GM21576 (cell line): ENCODE results near the gene TMCO4.

Experiments
- ATAC-seq: cut with Tn5 transposase; IDR thresholded peaks from one replicate; pipeline ENCODE4 v1.9.1; 2021; ENCODE audit warnings: mild to moderate bottlenecking, moderate library complexity; ENCODE audit not compliant: unreplicated experiment

Gene TMCO4

DNA sequence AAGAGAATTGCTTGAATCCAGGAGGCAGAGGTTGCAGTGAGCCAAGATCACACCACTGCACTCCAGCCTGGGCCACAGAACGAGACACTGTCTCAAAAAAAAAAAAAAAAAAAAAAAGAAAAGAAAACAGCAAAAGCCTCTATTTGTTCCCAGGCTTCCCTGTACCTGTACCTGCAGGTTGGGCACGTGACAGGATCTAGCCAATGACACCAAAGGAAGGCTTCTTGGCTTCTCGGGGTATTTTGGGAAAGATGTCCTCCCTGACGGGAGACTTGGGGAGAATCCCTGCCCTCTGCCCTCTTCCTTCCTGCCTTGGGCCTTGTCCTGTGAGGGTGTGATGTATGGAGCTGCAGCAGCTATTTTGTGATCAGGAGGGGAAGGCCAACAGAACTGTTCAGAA, 22.8 kb downstream of the TMCO4 start:
- no peak for ATAC-seq

GRCh38 chr1:19776287-19776686, 23.4 kb downstream of the TMCO4 start:
- no peak for ATAC-seq

DNA sequence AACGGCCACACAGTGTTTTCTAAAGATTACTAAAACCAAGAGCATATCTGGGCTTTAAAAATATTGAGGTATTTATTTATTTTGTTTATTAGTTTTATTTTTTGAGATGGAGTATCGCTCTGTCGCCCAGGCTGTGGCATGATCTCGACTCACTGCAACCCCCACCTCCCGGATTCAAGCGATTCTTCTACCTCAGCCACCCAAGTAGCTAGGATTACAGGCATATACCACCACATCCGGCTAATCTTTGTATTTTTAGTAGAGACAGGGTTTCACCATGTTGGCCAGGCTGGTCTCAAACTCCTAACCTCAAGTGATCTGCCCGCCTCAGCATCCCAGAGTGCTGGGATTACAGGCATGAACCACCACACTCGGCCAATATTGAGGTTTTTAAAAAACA, 23.9 kb downstream of the TMCO4 start:
- ATAC-seq: no peak

- no peak for ATAC-seq
Measured at GRCh38 chr1:19775317-19775716, 24.4 kb downstream of the TMCO4 start.

DNA sequence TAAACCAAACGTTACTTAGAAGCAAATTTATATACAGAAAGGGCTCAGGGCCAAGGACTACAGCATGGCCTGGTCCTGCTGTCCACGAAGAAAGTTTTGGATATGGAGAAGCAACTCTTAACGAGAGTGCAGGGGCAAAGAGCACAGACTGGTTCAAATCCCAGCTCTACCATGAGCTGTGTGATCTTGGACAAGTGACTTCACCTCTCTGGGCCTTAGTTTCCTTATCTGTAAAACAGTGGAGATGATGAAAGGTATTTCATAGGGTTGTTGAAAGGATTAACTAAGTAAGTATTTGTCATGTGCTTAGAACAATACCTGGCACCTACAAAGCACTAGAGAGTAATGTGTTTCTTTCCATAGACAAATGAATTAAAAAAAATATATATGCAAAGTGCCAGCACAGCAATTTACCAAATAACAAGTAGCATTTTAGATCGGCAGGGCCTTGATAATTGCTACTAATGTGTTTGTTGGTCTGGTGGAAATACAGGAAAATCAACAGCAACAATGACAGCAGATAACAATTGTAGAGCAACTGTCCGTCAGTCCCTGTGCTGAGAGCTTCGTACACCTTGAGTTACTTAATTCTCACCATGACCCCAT, 25.4 kb downstream of the TMCO4 start:
- ATAC-seq: no peak

DNA sequence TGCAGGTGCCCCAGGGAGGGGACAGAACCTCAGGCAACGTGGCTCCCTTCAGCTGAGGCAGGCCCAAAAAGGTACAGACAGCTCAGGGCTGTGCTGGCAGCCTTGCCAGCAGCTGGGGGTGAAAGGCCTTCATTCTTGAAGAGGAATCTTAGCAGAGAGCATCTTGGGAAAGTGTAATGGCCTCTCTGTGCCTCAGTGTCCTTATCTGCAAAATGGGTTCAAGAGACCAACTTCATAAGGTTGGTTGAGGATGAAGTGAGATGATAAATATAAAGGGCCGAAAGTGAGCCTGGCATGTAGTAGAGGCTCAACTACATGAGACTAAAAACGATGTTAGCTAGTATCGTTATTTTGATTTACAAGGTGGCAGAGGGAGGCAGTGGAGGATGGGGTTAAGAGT, 26.2 kb downstream of the TMCO4 start:
- no peak for ATAC-seq

DNA sequence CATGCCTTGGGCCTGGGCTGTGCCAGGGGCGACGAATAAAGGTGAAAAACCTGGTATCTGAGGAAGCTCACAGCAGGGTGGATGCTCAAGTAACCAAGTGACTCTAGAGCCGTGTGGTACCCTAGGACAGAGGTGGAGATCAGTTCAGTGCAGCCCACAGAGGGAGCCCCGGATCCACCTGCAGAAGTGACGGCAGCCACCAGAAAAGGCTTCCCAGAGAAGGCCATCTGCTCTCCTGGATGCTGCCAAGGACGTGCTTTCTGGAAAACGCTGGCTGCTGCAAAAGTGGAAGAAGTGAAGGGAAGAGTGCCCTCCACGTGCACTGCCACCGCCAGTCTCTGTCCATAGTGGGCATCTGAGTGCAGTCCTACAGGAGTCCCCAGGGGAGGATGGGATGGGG, 27.7 kb downstream of the TMCO4 start:
- no peak for ATAC-seq

- no peak for ATAC-seq
Measured at GRCh38 chr1:19771350-19771749, 28.4 kb downstream of the TMCO4 start.

GRCh38 chr1:19770436-19771190, 29.1 kb downstream of the TMCO4 start:
- no peak for ATAC-seq

- ATAC-seq: no peak
Measured at GRCh38 chr1:19769211-19769932, 30.3 kb downstream of the TMCO4 start.

DNA sequence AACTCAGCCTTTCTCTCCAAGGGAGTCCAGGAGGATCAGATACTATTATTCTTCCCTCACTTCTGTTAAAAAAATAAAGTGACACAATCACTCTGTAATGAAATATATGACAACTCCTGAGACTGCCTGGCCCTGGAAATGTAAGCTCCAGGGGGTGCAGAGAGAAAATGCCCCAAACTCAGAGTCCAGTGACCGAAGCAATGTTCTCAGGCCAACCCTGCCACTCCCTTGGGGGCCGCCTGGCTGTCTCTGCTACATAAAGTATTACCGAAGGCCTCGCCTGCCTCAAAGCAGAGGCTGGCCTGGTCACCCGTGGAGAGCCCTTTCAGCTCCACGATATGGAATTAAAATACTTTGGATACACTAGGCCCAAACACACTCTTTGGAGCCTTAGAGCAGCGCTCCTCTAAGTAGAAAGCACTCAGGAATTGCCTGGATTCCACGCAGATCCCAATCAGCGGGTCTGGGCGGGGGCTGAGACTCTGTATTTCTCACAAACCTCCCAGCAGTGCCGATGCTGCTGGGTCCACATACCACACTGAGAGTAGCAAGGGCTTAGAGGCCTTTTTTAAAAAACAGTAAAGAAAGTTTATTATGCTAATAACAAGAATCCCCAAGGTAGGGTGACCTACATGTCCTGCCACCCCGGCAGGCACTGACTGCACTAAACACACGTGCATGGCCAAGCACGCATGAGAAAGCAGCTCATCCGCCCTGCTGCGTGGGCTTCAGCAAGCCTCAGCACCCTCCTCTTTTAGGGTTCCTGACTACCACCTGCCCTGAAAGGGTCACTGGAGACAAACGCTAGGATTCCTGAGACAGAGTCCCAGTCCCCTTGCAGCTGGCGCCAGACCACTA, 31.1 kb downstream of the TMCO4 start:
- no peak for ATAC-seq

DNA sequence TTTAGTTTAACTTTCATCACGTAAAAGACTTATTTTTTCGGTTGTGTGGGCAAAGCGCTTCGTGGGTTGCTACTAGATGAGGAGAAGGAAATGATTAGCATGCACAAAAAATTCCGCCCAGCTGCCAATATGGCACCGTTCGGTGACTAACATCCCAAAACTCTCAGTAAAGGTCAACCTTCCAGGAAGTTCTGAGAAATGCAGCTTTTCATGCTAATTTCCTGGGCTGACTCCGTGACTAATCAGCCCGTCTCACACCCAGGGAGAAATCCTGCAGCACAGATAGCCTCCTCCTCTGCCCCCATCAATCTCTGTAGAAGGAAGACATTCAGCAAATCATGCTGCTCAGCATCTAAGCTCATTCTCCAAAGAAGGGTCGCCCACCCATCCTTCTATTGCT, 34.1 kb downstream of the TMCO4 start:
- ATAC-seq: no peak

DNA sequence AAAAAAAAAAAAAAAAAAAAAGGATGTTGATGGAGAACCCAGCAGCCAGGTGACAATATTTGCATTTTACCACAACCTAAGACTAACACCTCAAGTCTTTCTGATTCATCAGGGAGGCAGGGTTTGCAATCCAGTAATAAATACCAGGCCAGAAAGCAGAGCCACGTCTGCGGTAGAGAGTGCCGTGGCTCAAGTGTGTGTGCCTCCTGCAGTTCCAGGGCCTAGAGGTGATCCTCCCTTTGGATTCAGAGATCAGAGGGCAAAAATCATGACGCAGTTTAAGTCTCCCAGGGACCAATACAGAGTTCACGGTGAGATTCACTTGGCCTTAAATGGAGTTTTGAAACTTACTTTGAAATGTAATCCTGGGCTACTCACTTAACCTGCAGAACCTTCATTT, 34.9 kb downstream of the TMCO4 start:
- ATAC-seq: no peak

- no peak for ATAC-seq
Measured at GRCh38 chr1:19762175-19762779, 37.4 kb downstream of the TMCO4 start.

DNA sequence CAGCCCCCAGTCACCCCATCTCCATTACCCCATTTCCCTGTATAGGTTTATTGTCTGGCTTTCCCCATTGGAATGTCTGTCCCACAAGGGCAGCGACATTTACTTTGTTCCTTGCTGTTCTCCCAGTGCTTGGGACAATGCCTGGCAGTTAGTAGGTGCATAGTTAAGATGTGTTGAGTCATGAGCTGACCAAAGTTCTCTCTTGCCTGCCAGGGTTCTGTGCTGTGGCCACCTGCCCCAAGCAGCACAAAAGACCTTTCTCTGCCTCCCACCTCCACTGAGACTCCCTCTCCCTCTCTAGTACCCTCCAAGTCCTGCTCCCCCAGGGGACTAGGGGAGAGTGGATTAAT, 40.0 kb downstream of the TMCO4 start:
- no peak for ATAC-seq

DNA sequence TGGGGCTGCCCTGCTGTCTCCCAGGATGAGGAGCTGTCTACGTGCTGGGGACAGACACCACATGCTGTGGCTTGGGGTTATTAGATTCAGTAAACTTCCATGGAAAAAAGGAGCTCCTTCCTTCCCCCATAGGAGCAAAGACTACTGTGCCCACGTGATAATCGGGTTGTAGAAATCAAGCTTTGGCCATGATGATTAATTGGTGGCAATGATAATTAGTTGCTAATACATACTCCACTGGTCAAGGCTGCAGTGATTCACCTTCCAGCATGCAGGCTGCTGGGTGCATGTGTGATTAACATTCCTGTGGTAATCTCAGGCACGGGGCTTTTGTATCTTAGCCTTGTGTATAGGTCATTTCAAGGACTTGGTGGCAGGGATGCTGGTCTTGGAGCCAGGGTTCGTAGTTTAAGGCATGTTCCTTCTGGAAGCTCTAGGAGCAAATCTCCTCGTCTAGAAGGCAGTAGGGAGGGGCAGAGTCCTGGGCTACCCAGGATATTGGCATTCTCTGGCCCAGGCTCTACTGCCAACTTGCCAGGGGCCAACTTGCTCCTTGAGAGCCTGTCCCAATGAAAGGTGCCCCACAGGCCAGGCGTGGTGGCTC, 41.4 kb downstream of the TMCO4 start:
- ATAC-seq: no peak

- ATAC-seq: no peak
Measured at GRCh38 chr1:19757641-19758040, 42.1 kb downstream of the TMCO4 start.

GRCh38 chr1:19756480-19756879, 43.2 kb downstream of the TMCO4 start:
- no peak for ATAC-seq

DNA sequence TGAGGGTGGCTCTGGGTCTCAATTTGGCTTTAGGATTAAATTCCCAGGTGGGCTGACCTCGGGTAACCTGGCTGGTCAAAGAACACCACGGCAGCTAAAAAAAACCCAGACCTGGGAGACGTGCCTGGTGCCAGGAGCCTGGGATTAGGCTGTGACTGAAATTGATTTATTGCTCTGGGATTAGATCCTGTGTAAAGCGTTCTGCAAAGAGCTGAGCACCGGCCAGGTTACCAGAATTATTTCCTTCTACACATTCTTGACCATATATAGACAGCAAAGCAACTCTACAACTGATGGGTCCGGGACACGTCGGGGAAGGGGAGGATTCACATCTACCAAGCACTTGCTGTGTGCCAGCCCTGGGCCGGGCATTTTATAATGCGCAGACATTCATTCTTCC, 45.2 kb downstream of the TMCO4 start:
- ATAC-seq: no peak

DNA sequence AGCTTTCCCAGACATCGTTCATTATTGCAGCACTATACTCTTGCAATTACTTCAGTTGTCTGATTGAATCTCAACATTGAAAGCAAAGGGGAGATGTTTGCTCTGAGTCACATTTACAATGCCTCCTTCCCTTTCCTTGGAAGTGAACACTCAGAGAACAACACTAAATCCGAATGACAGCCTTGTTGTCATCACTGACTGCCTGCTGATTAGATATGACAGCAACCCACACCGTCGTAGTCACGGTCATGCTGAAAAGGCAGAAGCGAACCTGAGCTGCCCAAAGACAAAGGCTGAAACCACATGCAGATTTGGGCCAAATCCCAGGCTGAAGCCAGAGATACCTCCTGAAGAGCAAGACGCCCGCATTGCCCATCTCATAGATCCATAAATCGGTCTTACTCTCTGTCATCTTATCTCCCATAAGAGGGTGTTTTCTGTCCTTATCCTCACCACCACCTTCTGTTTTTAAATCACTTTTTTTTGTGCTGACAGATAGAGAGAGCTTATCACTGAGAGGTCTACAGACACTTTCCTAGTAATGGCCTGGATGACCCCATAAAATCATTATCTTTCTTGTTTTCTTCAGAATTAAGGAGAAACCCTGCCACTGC, 47.5 kb downstream of the TMCO4 start:
- no peak for ATAC-seq
